HG02970 (cell line): ENCODE results near the gene TLR3.
A peak's percentile ranks its signal among the peaks of the same experiment; 100 is the strongest.

ENCODE experiments used
- ATAC-seq: cut with Tn5 transposase; IDR thresholded peaks from one replicate; pipeline ENCODE4 v1.9.1; 2021; ENCODE audit warnings: mild to moderate bottlenecking, moderate library complexity, moderate number of reproducible peaks; ENCODE audit not compliant: unreplicated experiment, low FRiP score

Gene TLR3

DNA sequence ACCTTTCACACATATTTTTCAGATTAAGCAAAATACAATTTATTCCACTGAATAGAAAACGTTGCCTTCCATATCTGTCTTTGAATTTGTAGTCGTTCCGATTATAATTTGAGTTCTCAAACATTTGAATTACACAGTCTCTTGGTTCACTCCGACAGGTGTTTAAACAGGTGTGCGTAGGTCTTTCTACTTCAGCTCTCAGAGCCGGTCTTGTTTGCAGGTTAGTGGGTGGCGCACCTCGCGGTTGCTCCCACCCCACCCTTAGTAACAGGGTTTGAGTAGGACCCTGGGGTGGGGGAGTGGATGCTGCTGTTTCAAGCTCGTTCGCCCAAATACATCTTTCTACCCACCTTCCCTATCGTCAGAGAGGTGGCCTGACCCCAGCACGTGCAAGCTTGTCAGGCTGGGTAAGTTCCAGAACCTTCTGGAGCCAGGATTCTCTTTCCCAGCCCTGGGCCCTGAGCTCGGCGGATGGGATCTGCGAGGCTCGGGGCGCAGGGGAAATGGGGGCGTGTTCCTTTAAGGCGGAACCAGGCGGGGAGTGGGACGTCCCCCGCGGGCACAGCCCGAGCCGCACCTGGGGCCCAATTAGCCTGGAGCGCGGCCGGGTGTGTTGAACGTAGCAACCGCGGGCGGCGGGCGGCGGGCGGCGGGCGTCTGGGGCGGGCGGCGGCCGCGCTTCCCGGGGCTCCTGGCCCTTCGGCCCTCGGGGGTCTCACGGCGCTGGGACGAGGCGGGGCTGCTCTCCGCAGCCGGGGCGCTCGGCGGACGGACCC lies 35.3 kb downstream of the TLR3 start, which contains the start of gene FAM149A:
TSS of gene FAM149A (plus strand) at position 591 of the 776 bp plus-strand sequence.
- peak; percentile 74 for ATAC-seq

DNA sequence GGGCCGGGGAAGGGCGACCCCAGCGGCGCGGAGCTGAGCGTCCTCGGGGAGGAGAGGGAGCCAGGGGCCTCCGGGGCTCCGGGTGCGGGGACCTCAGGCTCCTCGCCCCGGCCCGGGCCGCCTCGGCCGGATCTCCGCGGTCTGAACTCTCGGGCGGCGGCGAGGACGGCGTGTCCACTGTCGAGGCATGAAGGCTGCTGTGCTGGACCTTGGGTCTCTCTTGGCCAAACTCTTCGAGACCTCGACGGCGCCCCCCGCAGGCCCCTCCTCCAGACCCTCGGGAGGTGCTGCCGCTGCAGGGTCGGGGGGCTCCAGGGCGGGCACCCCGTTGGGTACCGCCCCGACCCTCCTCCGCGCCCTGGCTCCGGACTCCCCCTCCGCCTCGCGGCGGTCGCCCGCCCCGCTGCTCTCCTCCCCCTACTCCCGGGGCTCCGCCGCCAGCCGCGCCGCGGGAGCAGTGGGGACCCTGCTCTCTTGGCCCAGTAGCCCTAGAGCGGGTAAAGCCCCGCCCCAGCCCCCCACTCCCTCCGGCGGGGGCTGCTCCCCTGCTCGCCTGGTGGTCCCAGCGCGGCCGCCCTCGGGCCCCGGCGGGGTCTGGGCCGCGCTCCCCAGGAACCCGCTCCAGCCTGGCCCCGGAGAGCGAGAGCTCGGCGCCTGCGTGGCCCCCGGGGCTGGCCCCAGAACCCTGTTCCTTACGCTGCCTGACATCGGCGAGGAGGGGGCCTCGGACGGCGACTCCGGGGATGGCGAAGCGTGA lies 36.1 kb downstream of the TLR3 start:
- ATAC-seq = peak; percentile 37

DNA sequence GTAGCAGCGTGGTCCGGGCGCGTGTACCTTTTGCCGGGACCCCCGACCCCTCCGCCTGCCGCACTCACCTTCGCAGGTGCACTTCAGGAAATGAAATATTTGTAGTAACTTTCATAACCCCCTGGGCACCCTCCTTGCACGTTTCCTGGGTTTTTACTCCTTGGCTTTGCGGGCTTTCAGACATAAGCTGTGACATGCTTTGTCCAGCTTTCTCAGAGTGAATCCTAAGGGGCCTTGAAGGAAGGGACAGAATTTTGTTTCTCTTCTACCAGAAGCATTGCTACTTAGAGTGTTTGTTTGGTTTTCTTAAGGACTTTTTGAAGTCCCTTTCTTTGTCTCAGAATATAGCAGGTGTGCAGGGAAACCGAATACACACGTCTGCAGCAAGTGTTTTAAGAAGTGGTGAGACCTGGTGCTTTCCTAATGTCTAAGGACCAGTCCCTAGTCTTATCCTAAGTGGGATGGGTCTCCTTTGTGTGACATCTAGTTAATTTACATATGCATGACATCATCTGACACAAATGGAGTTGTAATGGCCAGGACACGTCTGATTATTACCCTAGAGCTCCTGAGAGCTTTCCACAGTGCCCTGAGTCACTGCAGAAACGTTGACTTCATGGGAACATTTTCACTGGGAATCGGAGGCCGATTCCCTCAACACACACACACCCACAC lies 36.8 kb downstream of the TLR3 start:
- ATAC-seq = no peak

DNA sequence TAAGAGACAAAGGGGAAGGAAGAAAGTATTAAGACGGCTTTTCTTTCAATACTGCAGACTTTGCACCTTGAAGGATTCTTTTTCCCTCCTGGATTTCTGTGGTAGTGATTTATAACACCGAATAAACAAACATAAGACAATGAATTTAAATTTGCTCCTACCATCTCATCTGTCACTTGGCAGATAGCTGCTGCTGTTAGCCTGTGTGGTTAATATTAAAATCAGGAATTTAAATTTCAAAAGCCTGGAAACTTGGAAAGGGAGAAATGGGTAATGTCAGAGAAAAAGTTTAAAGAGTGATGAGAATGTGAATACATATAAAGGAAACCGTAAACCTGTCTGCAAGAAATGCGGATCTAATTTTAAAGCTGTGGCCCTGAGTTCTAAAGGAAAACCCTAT lies 39.0 kb downstream of the TLR3 start:
- ATAC-seq = no peak

DNA sequence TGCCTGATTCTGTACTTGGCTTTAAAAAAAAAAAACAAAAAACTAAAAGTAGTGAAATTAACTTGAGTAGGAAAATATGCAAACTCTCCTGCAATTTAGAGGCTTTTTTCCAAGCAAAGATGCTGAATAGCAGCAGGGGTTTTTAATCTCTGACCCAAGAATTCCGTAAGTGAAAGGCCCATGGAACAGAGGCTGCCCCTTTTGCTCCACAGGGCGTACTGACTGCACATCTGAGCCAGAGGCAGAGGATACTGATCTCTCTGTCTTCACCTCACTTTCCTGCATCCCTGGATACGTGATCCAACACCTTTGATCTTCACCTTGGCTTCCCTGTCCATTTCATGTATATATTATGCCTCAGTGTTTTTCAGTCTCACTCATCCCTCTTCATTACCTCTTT lies 39.4 kb downstream of the TLR3 start:
- ATAC-seq = no peak

DNA sequence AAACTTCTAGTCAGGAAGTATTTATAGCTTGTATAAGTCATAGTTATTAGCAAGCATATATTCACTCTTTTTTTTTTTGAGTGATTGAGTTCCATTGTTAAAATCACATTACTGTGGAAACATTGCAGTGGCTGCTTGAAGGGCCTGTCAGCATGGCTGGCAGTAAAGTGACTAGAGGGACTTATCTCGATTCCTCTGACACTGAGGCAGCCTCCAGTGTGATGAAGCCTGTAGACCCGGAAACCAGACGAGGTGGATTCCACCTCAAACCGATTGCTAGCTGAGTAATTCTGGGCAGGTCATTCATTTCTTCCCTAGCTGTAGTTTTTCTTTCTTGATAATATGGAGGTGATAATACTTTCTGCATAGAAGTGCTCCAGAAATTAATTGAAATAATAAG lies 40.3 kb downstream of the TLR3 start:
- no peak for ATAC-seq

DNA sequence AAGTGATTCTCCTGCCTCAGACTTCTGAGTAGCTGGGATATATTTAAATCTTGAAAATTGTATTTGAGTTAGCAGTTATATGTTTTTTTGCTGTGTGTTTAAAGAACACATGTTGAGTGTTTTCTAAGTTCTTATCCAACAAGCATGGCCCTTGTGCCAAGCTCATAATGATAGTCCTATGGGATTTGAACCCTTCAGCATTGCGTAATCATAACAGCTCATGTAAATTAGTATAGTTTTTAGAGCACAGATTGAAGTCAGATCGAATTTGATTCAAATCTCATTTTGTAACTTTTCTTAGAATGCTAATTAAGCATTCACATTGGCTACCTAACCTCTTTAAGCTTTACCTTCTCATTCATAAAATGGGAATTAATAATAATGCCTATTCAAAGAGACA lies 47.7 kb downstream of the TLR3 start:
- ATAC-seq = no peak

DNA sequence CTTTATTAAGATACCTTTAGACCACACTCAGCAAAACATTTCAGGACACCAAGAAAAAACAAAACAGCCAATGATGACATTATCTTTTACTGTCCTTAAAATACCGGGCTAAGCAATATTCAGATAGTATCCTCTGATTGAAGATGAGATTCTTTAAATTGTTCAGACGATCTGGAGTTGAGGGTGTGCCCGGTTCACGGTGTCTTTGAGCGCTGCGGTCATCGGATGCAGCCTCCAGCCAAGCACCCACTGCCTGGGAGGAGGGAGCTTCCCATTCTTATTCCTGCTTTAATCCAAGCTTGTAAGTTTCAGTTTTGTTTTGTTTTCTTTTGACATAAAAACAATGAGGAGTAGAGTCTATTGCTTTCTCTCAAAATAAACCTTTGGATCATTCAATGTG lies 49.6 kb downstream of the TLR3 start:
- ATAC-seq = no peak

DNA sequence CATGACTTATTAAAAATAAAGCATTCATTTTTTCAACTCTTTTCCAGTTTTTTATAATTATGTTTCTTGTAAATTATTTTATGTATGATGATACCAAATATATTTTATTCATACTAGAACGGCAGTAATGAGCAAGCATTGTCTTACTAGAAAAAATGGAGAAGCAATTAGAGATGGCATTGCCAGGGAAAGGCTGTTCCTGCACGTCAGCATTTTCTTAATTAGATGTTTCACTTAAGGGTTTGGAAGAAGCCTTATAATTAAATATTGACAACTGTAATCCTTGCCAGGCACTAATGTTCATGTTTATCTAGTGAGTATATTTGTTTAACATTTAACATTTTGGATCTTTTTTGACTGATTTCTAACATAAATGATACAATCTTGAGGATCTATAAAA lies 52.1 kb downstream of the TLR3 start:
- ATAC-seq = no peak

DNA sequence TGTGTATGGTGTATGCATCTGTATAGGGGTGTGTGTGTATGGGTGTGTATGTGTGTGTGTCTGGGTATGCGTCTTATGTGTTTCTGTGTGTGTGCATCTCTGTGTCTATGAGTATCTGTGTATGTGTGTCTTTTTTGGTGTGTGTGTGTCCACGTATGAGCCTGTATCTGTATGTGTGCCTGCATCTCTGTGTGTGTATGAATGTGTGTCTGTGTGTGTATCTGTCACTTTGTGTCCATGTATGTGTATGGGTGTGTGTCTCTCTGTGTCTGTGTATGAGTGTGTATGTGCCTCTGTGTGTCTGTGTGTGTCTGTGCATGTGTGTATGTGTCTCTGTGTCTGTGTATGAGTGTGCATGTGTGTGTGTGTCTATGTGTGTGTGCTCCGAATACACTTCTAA lies 59.9 kb downstream of the TLR3 start:
- no peak for ATAC-seq

DNA sequence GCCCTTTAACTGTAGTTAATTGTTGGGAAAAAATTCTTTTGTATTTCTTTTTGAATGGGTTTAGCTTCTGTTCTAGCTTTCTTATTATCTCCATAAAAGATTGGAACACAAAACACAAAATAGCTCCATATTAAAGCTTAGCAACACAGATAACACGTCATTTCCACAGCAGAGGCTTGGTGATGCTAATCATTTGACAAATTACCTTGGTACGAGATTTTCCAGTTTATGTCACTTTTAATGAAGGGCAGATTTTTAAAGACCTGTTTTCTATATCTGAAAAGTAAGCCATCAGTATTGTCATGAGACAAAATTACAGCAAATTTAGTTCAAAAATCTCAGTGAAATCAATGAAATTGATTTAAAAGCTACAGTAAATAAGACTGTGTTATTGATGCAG lies 63.0 kb downstream of the TLR3 start:
- ATAC-seq = no peak

DNA sequence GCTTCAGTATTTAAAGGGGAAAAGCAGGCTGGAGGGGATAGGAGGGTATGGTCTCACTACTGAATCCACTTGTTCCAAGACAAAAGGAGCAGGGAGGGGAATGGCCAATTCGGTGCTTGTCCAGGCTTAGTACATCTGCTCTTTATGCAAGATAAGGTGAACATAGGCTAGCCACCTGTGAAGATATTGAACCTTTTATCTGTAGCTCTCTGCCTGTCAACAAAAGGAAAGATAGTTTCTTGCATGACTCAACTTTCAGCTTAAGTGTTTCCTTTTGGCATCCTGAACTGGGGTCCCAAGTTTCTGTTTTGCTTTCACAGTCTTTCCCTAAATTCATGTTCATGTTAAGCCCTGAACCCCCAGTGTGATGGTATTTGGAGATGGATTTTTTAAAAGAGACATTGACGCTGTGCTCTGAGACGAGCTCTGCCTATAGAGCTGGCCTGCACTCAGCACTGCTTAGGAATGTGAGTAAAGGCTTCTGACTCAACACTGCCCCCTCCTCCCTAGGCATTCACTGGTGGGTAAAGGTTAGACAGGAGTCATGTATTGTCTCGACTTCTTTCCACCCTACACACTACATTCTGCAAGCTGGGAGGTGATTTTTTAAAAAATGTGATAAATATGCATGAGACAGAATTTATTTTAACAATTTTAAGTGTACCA lies 63.8 kb downstream of the TLR3 start:
- ATAC-seq = no peak

DNA sequence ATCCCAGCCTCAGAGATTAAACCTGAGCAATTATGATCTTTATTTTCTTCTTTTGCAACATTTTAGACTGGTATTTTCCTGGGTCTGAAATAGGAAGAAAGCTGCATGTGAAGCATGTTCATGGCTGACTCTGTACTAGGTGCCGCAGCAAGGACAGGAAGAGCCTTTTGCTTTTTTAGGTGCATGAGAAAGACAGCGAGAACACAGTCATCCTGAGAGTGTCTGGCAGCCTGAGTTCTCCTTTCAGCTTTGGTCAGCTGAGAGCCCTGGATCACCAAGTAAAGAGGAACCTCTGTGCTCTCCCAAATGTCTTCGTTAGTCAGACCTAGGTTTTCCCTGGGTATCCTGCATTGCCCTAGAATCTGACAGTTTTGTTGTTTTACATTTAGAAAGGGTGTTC lies 65.3 kb downstream of the TLR3 start:
- peak; percentile 83 for ATAC-seq

DNA sequence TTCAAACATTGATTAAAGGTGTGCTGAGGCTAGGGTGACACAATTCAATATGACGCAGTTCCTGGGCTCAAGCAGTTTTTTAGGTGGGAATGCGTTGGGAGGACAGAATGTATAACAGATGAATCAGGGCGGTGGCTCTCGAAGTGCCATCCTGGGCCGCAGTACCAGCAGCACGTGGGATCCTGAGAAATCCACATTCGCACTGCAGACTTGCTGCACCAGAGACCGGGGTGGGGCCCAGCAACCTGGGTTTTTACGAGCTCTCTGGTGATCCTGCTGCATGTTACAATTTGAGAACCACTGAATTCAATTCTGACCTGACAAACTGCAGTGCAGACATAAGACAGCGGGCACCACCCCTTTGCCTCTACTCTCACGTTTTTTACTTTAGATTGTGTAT lies 65.9 kb downstream of the TLR3 start:
- no peak for ATAC-seq

DNA sequence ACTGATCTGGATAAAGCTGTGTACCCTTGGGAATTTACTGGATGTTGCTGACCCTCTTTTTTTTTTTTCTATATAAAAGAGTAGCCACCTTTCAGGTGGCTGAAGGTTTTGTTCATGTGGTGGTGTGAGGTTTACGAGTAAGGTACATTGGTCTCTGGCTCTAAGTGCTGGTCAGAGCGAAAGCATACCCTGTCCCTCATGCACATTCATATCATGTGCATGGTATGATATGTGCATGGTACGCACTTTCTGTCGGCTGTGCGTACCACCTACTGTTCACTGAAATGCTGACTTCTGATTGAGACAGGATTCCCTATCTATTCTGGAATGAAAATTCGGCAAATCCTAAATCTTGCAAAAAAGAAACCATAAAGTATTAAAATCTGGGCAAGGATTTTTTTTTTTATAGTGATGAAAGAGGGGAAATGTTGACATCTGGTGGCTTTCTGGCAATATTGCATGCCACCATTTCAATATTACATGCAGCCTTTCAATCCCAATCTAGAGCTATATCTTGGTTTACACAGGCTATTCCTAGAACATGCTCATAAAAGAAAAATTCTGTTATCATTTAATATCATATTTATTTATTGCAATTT lies 68.3 kb downstream of the TLR3 start:
- ATAC-seq = no peak
